Fibroblast of the aortic adventitia (primary cell): ENCODE results near the gene TXN2. TPM values are rescaled to one million over a fixed set of nuclear protein-coding genes. Genes with fewer than 3 reads are reported as not detected.

ENCODE experiments used
- DNase-seq: peaks from one replicate; pipeline ENCODE4 v3.0.0-alpha.2; 2010; ENCODE audit warnings: low read depth
- H3K4me3 ChIP-seq: 2 replicates; pipeline ENCODE4 v1.5.1; 2011; ENCODE audit warnings: low read depth, mild to moderate bottlenecking, control low read depth, low read length, moderate library complexity
- small RNA-seq: library from RNA; depleted of rRNA; stranded (forward); fragments of <200 nt; gene quantifications from one replicate; pipeline ENCODE3, GENCODE V24; 2012
- total RNA-seq: library from RNA; depleted of rRNA; stranded (reverse); fragments of >200 nt; gene quantifications from 2 replicates; pipeline ENCODE4 v1.2.3, GENCODE V29; 2012; ENCODE audit warnings: low replicate concordance
- TF ChIP-seq, protein P1 (sequence below): IDR thresholded peaks from 2 replicates; pipeline ENCODE4 v1.5.1; 2011; ENCODE audit warnings: mild to moderate bottlenecking, low read length, control low read depth, inconsistent platforms; ENCODE audit not compliant: insufficient read depth

Gene TXN2
- total RNA-seq, 1 donor, result 38.8 TPM

DNA sequence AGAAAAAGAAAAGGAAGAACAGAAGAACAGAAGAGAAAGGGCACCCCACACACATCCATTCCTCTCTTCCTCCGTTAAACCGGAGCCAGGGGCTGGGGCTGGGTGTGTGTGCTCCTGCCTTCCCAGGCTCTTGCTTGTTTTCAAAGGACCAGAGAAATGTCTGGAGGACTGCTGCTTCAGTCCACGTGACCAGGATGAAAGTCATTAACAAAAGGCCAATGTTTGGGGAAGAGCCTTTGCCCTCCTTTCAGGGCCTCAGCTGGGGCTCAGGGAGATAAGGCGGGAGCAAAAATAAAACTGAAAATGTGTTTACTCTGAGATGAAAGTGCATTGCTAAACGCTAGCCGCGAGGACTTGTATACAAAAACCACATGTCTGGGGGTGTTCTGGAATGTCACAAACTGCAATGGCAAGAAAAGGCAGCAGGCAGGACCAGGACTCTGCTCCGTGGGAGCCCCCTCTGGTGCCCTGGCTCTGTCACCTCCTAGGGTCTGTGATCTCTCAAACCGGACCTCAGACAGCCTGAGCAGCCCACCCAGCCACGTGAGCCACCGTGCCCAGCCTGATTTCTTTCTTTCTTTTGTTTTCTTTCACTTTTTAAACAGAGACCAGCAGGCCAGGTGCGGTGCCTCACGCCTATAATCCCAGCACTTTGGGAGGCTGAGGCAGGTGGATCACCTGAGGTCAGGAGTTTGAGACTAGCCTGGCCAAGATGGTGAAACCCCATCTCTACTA is 62.1 kb downstream of the TXN2 start:
- H3K4me3 ChIP-seq, result no peak overlapping the region
- TF ChIP-seq, protein P1, sequence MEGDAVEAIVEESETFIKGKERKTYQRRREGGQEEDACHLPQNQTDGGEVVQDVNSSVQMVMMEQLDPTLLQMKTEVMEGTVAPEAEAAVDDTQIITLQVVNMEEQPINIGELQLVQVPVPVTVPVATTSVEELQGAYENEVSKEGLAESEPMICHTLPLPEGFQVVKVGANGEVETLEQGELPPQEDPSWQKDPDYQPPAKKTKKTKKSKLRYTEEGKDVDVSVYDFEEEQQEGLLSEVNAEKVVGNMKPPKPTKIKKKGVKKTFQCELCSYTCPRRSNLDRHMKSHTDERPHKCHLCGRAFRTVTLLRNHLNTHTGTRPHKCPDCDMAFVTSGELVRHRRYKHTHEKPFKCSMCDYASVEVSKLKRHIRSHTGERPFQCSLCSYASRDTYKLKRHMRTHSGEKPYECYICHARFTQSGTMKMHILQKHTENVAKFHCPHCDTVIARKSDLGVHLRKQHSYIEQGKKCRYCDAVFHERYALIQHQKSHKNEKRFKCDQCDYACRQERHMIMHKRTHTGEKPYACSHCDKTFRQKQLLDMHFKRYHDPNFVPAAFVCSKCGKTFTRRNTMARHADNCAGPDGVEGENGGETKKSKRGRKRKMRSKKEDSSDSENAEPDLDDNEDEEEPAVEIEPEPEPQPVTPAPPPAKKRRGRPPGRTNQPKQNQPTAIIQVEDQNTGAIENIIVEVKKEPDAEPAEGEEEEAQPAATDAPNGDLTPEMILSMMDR, result no peak
- DNase-seq, result peak; percentile 62

DNA sequence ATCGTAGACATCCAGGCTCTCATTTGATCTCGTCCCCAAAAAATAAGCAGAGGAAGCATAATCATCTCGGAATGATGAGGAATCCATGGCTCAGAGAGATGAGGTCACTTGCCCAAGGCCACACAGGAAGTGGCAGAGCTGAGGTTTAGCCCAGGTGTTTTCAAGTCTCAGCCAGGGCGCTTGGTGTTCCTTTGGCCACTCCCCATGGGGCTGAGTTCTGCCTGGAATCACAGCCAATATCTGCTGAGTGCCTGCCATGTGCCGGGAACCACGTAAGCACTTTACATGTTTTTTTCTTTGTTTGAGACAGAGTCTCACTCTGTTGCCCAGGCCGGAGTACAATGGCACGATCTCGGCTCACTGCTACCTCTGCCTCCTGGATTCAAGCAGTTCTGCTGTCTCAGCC is 64.2 kb downstream of the TXN2 start:
- TF ChIP-seq, protein P1, result no peak
- H3K4me3 ChIP-seq, result no peak overlapping the region
- DNase-seq, result no peak

Small RNAs within 50 kb of the gene (small RNA-seq; reads per million reads assigned to genes)
- not detected for gene RF00019

Other genes starting within 250 kb of the TXN2 start
- 45.2 and 228 TPM in 2 replicates for gene APOL2, start 242.1 kb downstream of the TXN2 start, total RNA-seq
- 10.3 and 29.4 TPM in 2 replicates for gene APOL1, start 228.5 kb downstream of the TXN2 start, total RNA-seq
- 339 and 386 TPM in 2 replicates for gene MYH9, start 93.7 kb downstream of the TXN2 start, total RNA-seq
- gene FOXRED2, start 25.4 kb upstream of the TXN2 start, total RNA-seq, result 27.8 and 28.1 TPM in 2 replicates
- 302 and 336 TPM in 2 replicates for gene EIF3D, start 47.5 kb upstream of the TXN2 start, total RNA-seq
- gene CACNG2, start 222.1 kb upstream of the TXN2 start, total RNA-seq, result not detected in 2 replicates